Parathyroid adenoma (tissue), 2 donors: ENCODE measurements around the gene CDRT15.
"Not testable (repeated sequence)": the region's sequence is repeated elsewhere in the genome, so short reads cannot be mapped to it uniquely, and the experiment has no call there.

Source experiments
- H2AFZ ChIP-seq: fragments of 300-600 bp; sonication (generic); one replicate; pipeline ENCODE4 v1.7.0; 2017; ENCODE audit warnings: antibody characterized with exemption, mild to moderate bottlenecking
- H3K27ac ChIP-seq: fragments of 300-600 bp; sonication (generic); one replicate; pipeline ENCODE4 v1.7.0; 2017
- H3K27me3 ChIP-seq: fragments of 300-600 bp; sonication (generic); one replicate; pipeline ENCODE4 v1.7.0; 2017; ENCODE audit warnings: low read length; ENCODE audit not compliant: control insufficient read depth, insufficient read depth
- H3K36me3 ChIP-seq: fragments of 300-600 bp; sonication (generic); one replicate; pipeline ENCODE4 v1.7.0; 2017; ENCODE audit warnings: low read length; ENCODE audit not compliant: control insufficient read depth, insufficient read depth
- H3K4me1 ChIP-seq: fragments of 300-600 bp; sonication (generic); one replicate; pipeline ENCODE4 v1.7.0; 2017; ENCODE audit warnings: control low read depth
- H3K4me2 ChIP-seq: fragments of 300-600 bp; sonication (generic); one replicate; pipeline ENCODE4 v1.7.0; 2017; ENCODE audit warnings: low read length
- H3K4me3 ChIP-seq: fragments of 300-600 bp; sonication (generic); one replicate; pipeline ENCODE4 v1.7.0; 2017; ENCODE audit warnings: low read depth, low read length
- H3K79me2 ChIP-seq: fragments of 300-600 bp; sonication (generic); one replicate; pipeline ENCODE4 v1.7.0; 2017; ENCODE audit warnings: control low read depth
- H3K9ac ChIP-seq: fragments of 300-600 bp; sonication (generic); one replicate; pipeline ENCODE4 v1.7.0; 2017; ENCODE audit warnings: mild to moderate bottlenecking
- H3K9me3 ChIP-seq: fragments of 300-600 bp; sonication (generic); one replicate; pipeline ENCODE4 v1.7.0; 2017; ENCODE audit warnings: low read length; ENCODE audit not compliant: control insufficient read depth
- CTCF ChIP-seq: fragments of 300-600 bp; sonication (generic); IDR thresholded peaks from one replicate; pipeline ENCODE4 v1.7.0; 2017; ENCODE audit warnings: antibody characterized with exemption, mild to moderate bottlenecking
- donor health status: primary hyperparathyroidism.

Gene CDRT15

GRCh38 chr17:14236762-14237161, at the start of gene CDRT15:
TSS of gene CDRT15 (minus strand) at chr17:14236862. CDS start at chr17:14236833, 29 bp downstream.
- H3K9ac ChIP-seq, H3K79me2 ChIP-seq, H3K27ac ChIP-seq, H3K4me1 ChIP-seq, H3K9me3 ChIP-seq, H3K27me3 ChIP-seq, H3K4me3 ChIP-seq, H3K4me2 ChIP-seq, H3K36me3 ChIP-seq, H2AFZ ChIP-seq: not testable (repeated sequence)

- H3K4me2 ChIP-seq: no peak overlapping the region
These were observed 46.1 kb upstream of the CDRT15 start for GRCh38 chr17:14282726-14283125.

DNA sequence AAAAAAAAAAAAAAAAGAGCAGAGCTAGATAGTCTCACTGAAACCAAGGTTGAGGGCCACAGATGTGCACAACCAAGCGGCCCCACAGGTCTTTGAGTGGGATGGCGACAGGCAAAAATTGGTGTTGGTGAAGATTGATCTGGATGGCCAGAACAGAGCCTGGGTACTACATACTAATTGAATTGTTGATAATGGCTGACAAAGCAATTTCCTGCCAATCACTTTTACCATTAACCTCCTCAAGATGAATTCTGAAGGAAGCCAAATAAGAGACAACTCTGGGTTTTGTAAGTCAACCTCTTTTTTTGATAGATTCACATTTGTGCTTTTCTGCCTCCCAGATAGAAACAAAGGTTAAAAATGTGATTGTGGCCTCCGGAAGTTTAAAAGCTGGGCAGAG, 44.9 kb upstream of the CDRT15 start:
- peaks cover 3% of the 10 kb centered on the region for H3K27me3 ChIP-seq
- no peak for TF ChIP-seq CTCF

More at GRCh38 chr17:14282726-14283125, 46.1 kb upstream of the CDRT15 start:
- no peaks in the 10 kb centered on the region for H3K4me1 ChIP-seq
- no peak overlapping the region for H3K4me3 ChIP-seq
- H3K79me2 ChIP-seq: no peaks in the 10 kb centered on the region
- no peaks in the 10 kb centered on the region for H3K36me3 ChIP-seq
- no peak overlapping the region for H3K27ac ChIP-seq
- H3K9ac ChIP-seq: no peak overlapping the region
- no peak for TF ChIP-seq CTCF
- peaks cover 3% of the 10 kb centered on the region for H3K27me3 ChIP-seq
- H3K9me3 ChIP-seq: no peaks in the 10 kb centered on the region
- no peak overlapping the region for H2AFZ ChIP-seq

DNA sequence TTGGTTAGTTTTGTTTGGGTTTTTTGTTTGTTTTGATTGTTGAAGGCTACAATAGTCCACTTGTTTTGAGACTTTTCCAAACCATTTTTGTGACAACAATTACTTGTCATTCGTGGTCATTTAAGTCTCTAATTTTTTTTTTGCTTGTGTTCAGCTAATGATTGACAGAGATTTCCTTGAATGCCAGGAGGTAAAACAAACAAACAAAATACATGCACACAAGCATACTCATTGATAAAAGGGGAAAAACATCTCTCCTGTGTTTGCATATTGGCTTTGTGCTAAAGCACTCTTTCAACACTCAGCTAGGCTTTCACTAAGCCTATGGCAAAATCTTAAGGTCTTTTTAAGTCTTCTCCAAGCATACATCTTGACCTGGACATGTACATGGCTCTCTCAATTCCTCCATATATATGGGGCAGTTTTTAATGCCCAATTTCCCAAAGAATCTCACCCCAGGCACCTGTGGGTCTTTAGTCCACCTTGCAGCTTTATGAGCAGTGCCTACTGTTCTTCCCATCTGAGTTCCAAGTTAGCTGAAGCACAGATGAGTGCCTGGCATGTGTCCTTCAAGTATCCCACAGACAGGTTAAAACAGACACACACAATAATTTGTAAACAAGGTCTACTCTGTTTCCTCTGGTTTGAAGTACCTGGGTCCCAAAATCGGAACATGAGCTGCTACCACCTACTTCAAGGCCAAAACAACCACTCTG, 40.0 kb upstream of the CDRT15 start:
- no peak overlapping the region for H3K4me2 ChIP-seq
- H2AFZ ChIP-seq: no peak overlapping the region
- no peak for TF ChIP-seq CTCF
- no peak overlapping the region for H3K4me3 ChIP-seq
- no peaks in the 10 kb centered on the region for H3K79me2 ChIP-seq
- no peaks in the 10 kb centered on the region for H3K9me3 ChIP-seq
- no peaks in the 10 kb centered on the region for H3K4me1 ChIP-seq
- no peaks in the 10 kb centered on the region for H3K27me3 ChIP-seq
- no peak overlapping the region for H3K27ac ChIP-seq
- no peak overlapping the region for H3K9ac ChIP-seq
- no peaks in the 10 kb centered on the region for H3K36me3 ChIP-seq

More for the DNA sequence above, 44.9 kb upstream of the CDRT15 start:
- Histone ChIP-seq H2AFZ (no peak overlapping the region), H3K9me3 (no peaks in the 10 kb centered on the region), H3K27ac (no peak overlapping the region), H3K79me2 (no peaks in the 10 kb centered on the region), H3K36me3 (no peaks in the 10 kb centered on the region), H3K4me3 (no peak overlapping the region), H3K9ac (no peak overlapping the region), H3K4me1 (no peaks in the 10 kb centered on the region), H3K4me2 (no peak overlapping the region)

DNA sequence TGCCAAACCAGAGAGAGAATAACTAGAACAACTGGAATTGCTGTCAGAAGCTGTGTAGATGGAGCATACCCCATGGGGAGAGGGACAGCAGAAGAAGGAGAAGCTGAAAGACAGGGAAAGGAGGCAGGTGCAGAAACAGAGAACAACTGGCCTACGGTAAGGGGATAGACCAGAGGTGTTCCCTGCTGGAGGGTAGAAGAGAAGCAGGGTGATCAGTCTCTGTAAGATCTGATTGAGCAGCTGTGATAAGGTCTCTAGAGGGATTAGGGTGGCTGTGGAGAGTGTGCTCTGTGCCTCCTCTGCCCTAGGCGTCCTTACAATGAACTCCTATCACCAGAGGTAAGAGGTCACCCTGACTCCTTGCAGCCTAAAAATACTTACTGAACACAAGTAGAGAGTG, 33.8 kb upstream of the CDRT15 start:
- H3K27ac ChIP-seq: no peak overlapping the region
- H2AFZ ChIP-seq: no peak overlapping the region
- no peak overlapping the region for H3K4me3 ChIP-seq
- no peaks in the 10 kb centered on the region for H3K36me3 ChIP-seq
- no peaks in the 10 kb centered on the region for H3K4me1 ChIP-seq
- H3K4me2 ChIP-seq: no peak overlapping the region
- no peaks in the 10 kb centered on the region for H3K79me2 ChIP-seq
- H3K9me3 ChIP-seq: no peaks in the 10 kb centered on the region
- no peaks in the 10 kb centered on the region for H3K27me3 ChIP-seq
- H3K9ac ChIP-seq: no peak overlapping the region
- TF ChIP-seq CTCF: no peak
